Epithelial cell of proximal tubule (primary cell): Measurements from ENCODE around the gene ARHGEF11. TPM values are rescaled to one million over a fixed set of nuclear protein-coding genes. Genes with fewer than 3 reads are reported as not detected.

Experiments used
- DNase-seq: peaks from one replicate; pipeline ENCODE4 v3.0.0-alpha.2; 2011; ENCODE audit warnings: low read depth
- H3K4me3 ChIP-seq: 2 replicates; pipeline ENCODE4 v1.5.1; 2011; ENCODE audit warnings: low read depth, mild to moderate bottlenecking, low read length
- total RNA-seq: library from RNA; depleted of rRNA; stranded (reverse); fragments of >200 nt; gene quantifications from 2 replicates; pipeline ENCODE4 v1.2.3, GENCODE V29; 2015
- TF ChIP-seq, protein P1 (sequence below): conservative IDR thresholded peaks from 2 replicates; pipeline ENCODE4 v1.5.1; 2012; ENCODE audit warnings: low read depth, mild to moderate bottlenecking, low read length

ARHGEF11 gene
- total RNA-seq, 1 donor from 2014 or later, result 19.3 TPM

DNA sequence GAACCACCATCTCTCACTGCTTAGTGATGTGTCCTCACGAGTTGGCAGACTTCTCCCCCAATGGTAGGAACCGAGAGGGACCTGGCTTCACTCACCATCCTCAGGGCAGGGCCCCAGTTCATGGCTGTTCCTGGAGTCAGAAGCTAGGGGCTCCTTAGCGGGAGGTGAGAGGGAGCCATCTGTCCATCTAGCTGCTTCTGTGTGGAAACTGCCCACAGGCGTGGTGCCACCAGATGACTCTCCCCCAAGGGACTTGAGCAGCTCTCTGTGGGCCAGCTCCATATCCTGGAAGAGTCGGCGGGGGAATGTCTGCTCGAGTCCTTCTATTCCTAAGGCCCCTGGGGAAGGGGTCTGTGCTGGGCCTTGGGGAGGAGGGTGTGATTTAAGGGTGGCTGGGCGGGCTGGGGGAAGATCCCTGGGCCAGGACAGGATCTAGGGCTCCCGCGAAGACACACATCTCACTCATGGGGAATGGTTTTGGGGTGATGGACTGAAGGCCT lies 108.8 kb downstream of the ARHGEF11 start:
- TF ChIP-seq, protein P1, sequence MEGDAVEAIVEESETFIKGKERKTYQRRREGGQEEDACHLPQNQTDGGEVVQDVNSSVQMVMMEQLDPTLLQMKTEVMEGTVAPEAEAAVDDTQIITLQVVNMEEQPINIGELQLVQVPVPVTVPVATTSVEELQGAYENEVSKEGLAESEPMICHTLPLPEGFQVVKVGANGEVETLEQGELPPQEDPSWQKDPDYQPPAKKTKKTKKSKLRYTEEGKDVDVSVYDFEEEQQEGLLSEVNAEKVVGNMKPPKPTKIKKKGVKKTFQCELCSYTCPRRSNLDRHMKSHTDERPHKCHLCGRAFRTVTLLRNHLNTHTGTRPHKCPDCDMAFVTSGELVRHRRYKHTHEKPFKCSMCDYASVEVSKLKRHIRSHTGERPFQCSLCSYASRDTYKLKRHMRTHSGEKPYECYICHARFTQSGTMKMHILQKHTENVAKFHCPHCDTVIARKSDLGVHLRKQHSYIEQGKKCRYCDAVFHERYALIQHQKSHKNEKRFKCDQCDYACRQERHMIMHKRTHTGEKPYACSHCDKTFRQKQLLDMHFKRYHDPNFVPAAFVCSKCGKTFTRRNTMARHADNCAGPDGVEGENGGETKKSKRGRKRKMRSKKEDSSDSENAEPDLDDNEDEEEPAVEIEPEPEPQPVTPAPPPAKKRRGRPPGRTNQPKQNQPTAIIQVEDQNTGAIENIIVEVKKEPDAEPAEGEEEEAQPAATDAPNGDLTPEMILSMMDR, result no peak
- no peak for DNase-seq
- H3K4me3 ChIP-seq, result no peak overlapping the region

DNA sequence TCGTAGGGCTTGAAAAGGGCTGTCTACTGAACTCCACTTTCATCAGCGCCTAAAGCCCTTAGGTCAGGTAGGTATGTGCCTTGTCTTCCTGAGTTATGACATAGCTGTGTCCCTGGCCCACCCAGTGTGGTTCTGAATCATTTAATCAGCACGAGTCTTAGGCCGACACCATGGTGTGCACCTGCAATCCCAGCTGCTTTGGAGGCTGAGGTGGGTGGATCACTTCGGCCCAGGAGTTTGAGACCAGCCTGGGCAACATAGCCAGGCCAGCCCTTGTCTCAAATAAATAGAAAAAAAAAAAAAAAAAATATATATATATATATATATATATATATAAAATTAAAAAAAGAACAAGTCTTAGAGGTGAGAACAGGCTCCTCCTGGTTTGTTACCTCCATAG lies 109.4 kb downstream of the ARHGEF11 start:
- H3K4me3 ChIP-seq, result no peak overlapping the region
- TF ChIP-seq, protein P1, result no peak
- no peak for DNase-seq

DNA sequence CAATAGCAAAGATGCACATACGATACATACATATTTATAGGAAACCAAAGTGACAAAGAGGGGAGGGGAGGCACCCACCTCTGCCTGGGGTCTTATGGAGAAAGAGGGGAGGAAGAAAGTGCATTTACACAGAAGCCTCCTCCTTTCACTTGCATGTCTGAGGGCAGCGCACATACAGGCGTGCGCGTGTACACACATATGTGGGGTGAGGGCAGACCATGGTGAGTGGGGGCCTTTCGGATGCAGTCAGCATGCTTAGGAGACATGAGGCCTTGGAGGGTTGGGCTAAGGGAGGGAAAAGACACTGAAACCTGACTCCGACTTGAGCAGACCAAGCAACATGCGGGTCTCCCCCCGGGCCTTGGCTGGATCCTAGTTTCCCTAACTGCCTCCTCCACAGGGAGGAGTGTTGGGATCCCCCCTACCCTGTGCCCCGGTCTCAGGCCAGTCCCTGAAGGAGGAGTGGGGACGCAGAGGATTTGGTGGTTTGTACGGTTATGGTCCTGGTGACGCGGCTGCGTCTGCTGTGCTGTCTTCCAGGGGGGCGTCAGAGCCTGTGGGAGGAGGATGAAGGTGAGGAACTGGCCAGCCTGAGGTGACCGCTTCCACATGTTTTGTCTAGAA lies 109.9 kb downstream of the ARHGEF11 start:
- no peak overlapping the region for H3K4me3 ChIP-seq
- TF ChIP-seq, protein P1, result no peak
- no peak for DNase-seq

DNA sequence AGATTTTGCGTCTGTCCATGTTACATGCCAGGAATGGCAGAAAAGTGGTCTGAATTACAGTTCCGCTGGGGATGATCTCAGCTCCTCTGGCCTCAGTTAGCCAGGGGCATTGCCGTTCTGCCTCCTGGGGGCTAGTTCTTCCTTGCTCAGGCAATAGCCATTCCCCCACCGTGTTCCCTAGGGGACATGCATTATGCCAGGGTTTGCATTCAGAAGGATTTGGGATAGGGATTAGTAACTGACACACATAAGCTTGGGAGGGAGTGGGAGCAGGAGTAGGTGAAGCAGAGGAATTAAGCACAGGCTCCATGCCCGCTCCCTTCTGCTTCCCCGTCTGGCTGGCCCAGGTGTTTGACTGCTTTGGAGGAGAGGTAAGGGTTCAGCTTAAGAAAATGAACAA lies 112.4 kb downstream of the ARHGEF11 start:
- DNase-seq, result no peak
- TF ChIP-seq, protein P1, result no peak
- no peak overlapping the region for H3K4me3 ChIP-seq

DNA sequence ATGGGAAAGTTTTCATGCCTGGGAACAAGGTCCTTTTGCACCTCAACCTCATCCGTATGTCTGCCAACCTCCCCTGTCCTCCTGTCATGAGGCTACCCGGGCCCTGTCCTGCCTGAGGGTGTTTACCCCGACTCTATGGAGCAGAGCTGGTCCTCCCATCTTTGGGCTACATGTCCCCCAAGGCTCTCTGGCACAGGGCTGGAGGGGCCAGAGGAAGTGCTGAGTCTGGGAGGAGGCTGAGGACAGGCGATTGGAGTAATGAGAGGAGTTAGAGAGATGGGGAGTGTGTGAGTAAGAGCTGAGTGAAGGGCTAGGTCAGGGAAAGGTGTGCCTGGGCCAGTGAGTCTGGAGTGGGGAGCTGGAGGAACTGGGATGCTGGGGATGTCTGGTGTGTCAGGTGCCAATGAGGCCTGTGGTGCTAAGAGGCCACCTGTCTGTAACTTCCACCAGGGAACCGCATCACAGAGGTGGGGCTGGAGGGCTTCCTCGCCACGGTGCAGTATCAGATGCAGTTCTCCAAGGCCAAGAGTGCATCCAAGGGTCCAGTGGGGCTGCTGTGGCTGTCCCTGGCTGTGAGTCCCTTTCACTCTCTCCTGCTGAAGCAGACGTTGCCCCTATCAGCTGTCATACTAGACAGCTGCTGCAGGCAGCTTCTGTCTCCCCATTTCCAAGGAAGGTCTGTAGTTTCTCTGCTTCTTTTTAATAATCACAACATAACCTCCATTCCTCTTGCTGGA lies 113.4 kb downstream of the ARHGEF11 start:
- no peak overlapping the region for H3K4me3 ChIP-seq
- DNase-seq, result no peak
- TF ChIP-seq, protein P1, result no peak

DNA sequence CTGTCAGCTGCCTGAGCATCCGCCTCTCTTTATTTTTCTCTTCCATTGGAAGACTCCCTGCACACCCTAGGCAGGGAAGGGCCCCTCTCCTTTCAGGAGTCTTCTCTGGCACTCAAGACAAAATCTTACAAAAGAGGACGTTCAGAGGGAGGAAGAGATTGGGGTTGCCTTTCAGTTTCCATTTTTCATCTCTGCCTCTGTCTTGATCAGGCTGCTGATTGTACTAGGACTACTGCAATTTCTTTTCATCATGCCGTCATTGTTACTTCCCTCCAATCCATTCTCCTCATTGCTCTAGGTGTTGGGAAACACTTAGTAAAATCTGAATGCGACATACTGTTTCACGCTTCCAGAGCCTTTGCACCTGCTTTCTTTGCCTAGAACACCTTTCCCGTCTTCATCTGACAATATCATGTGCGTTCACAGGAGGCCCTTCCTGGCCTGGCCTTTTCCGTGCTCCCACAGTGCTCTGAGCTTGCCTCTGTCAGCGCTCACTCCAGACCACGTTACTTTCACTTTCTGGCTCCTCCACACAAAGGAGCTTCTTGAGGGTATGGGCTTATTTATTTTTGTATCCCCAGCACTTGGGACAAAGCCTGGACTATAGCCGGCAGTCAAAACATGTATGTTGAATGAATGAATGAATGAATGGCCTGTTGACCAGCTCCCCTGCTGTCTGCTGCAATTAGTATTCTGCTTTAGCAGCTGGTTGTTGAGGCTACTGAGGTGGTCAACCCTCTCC lies 114.2 kb downstream of the ARHGEF11 start:
- no peak for DNase-seq
- no peak overlapping the region for H3K4me3 ChIP-seq
- TF ChIP-seq, protein P1, result no peak
